A673 (cell line): ENCODE measurements around the gene IL1RAPL1. TPM values are rescaled to one million over a fixed set of nuclear protein-coding genes. Genes with fewer than 3 reads are reported as not detected.

Experiments
- BruUV-seq: library from RNA; stranded (reverse); fragments of 400-500 nt; replicated peaks from 2 replicates; lab custom pipeline; 2021; lab: Mats Ljungman, UMichigan
- CTCF ChIA-PET: fragments of 300-600 bp; sonication (Branson Sonifier 250); formaldehyde crosslinking; loops from one replicate; lab custom pipeline; 2022; ENCODE audit warnings: antibody characterized with exemption; lab: Charles Lee
- POLR2A ChIA-PET: fragments of 300-600 bp; sonication (Branson Sonifier 250); formaldehyde crosslinking; loops from one replicate; lab custom pipeline; 2022; ENCODE audit warnings: antibody characterized with exemption; ENCODE audit not compliant: low non-redundant PET; lab: Charles Lee
- DNase-seq: peaks from one replicate; pipeline ENCODE4 v3.0.0-alpha.2; 2015; ENCODE audit warnings: low spot score
- H3K27ac ChIP-seq: fragments of 200-600 bp; sonication (generic); 2 replicates; pipeline ENCODE4 v1.5.1; 2016; ENCODE audit warnings: mixed run types, low read depth, mild to moderate bottlenecking, mixed read lengths, antibody characterized with exemption, low read length; ENCODE audit not compliant: poor library complexity, severe bottlenecking
- H3K27me3 ChIP-seq: fragments of 200-600 bp; sonication (generic); replicated peaks from 2 replicates; pipeline ENCODE4 v1.6.1; 2017; ENCODE audit warnings: mixed run types, low read depth, mild to moderate bottlenecking, mixed read lengths, antibody characterized with exemption, low read length; ENCODE audit not compliant: insufficient read depth, poor library complexity
- H3K36me3 ChIP-seq: fragments of 200-600 bp; sonication (generic); 2 replicates; pipeline ENCODE4 v1.6.1; 2016; ENCODE audit warnings: mixed run types, mild to moderate bottlenecking, mixed read lengths, antibody characterized with exemption, low read length; ENCODE audit not compliant: insufficient read depth, poor library complexity, severe bottlenecking
- H3K4me1 ChIP-seq: fragments of 200-600 bp; sonication (generic); 2 replicates; pipeline ENCODE4 v1.6.1; 2017; ENCODE audit warnings: mixed run types, mild to moderate bottlenecking, mixed read lengths, antibody characterized with exemption, low read length; ENCODE audit not compliant: insufficient read depth, poor library complexity, severe bottlenecking
- H3K4me3 ChIP-seq: fragments of 200-600 bp; sonication (generic); 2 replicates; pipeline ENCODE4 v1.5.1; 2016; ENCODE audit warnings: low read depth, mixed run types, mild to moderate bottlenecking, mixed read lengths, low read length; ENCODE audit not compliant: poor library complexity, severe bottlenecking
- H3K9me3 ChIP-seq: fragments of 200-600 bp; sonication (generic); 2 replicates; pipeline ENCODE4 v1.6.1; 2016; ENCODE audit warnings: mixed run types, low read depth, mild to moderate bottlenecking, mixed read lengths, antibody characterized with exemption, low read length; ENCODE audit not compliant: poor library complexity, severe bottlenecking
- CTCF ChIP-seq: fragments of 300-800, 200-600 bp; sonication (generic); conservative IDR thresholded peaks from 2 replicates; pipeline ENCODE4 v1.5.1; 2017; ENCODE audit warnings: low read depth, mild to moderate bottlenecking, antibody characterized with exemption, low read length, moderate library complexity, mixed read lengths
- EZH2 ChIP-seq: fragments of 200-600 bp; sonication (generic); IDR thresholded peaks from 2 replicates; pipeline ENCODE4 v1.6.1; 2017; ENCODE audit warnings: borderline replicate concordance, low read depth, mild to moderate bottlenecking, mixed read lengths, antibody characterized with exemption, low read length; ENCODE audit not compliant: poor library complexity, severe bottlenecking
- intact Hi-C: fragments of 100-400 bp; cut with micrococcal nuclease; formaldehyde crosslinking; loops from one replicate; pipeline ENCODE4 v1.10.0; 2022; ENCODE audit not compliant: unreplicated experiment
- total RNA-seq: library from RNA; stranded (reverse); gene quantifications from 2 replicates; pipeline ENCODE4 v1.2.3, GENCODE V29; 2021

The IL1RAPL1 gene
- total RNA-seq, 1 experiment from 2014 or later = 0.21 TPM

- intact Hi-C loops = no loop called here
- POLR2A ChIA-PET = no interaction called here
- DNase-seq = no peak
- Histone ChIP-seq H3K9me3 (no peaks in the 10 kb centered on the region), H3K4me3 (no peak overlapping the region), H3K27ac (no peak overlapping the region), H3K27me3 (no peaks in the 10 kb centered on the region), H3K4me1 (no peaks in the 10 kb centered on the region), H3K36me3 (no peaks in the 10 kb centered on the region)
- BruUV-seq = no TSS peak
- TF ChIP-seq CTCF = no peak
- TF ChIP-seq EZH2 = no peak
- CTCF ChIA-PET = no interaction called here
Measured at GRCh38 chrX:28988246-28988645, 401.0 kb downstream of the IL1RAPL1 start.

GRCh38 chrX:28997706-28998463 lies 410.6 kb downstream of the IL1RAPL1 start:
- ChIA-PET POLR2A (no interaction called here), CTCF (no interaction called here)
- Histone ChIP-seq H3K36me3 (no peaks in the 10 kb centered on the region), H3K4me3 (no peak overlapping the region), H3K4me1 (no peaks in the 10 kb centered on the region), H3K27ac (no peak overlapping the region), H3K9me3 (no peaks in the 10 kb centered on the region), H3K27me3 (no peaks in the 10 kb centered on the region)
- no peak for DNase-seq
- TF ChIP-seq EZH2 (no peak), CTCF (no peak)
- intact Hi-C loops = no loop called here
- BruUV-seq = no TSS peak

- BruUV-seq = no TSS peak
- no peak for DNase-seq
- no peaks in the 10 kb centered on the region for H3K27me3 ChIP-seq
- ChIA-PET CTCF (no interaction called here), POLR2A (no interaction called here)
- TF ChIP-seq EZH2 (no peak), CTCF (no peak)
- H3K9me3 ChIP-seq = no peaks in the 10 kb centered on the region
- no peaks in the 10 kb centered on the region for H3K4me1 ChIP-seq
- intact Hi-C loops = no loop called here
- H3K4me3 ChIP-seq = no peak overlapping the region
- no peaks in the 10 kb centered on the region for H3K36me3 ChIP-seq
- H3K27ac ChIP-seq = no peak overlapping the region
Measured at GRCh38 chrX:28998609-28999135, 411.4 kb downstream of the IL1RAPL1 start.
